MM.1S (cell line): ENCODE measurements around the gene ATAD3A.
"Not testable (repeated sequence)": the region's sequence is repeated elsewhere in the genome, so short reads cannot be mapped to it uniquely, and the experiment has no call there.

Source experiments
- DNase-seq: peaks from one replicate; pipeline ENCODE4 v3.0.0-alpha.2; 2015
- H2AFZ ChIP-seq: fragments of 300-600 bp; sonication (generic); 2 replicates; pipeline ENCODE4 v1.6.0; 2016; ENCODE audit warnings: antibody characterized with exemption, low read length
- H3F3A ChIP-seq: fragments of 300-600 bp; sonication (generic); 2 replicates; pipeline ENCODE4 v1.6.1; 2016; ENCODE audit warnings: mild to moderate bottlenecking, antibody characterized with exemption, low read length, moderate library complexity, mixed read lengths; ENCODE audit not compliant: insufficient read depth
- H3K27ac ChIP-seq: fragments of 300-600 bp; sonication (generic); 2 replicates; pipeline ENCODE4 v1.5.1; 2016; ENCODE audit warnings: mild to moderate bottlenecking, low read length
- H3K27me3 ChIP-seq: fragments of 300-600 bp; sonication (generic); replicated peaks from 2 replicates; pipeline ENCODE4 v1.6.0; 2016; ENCODE audit warnings: low read length; ENCODE audit not compliant: insufficient read depth
- H3K36me3 ChIP-seq: fragments of 300-600 bp; sonication (generic); replicated peaks from 2 replicates; pipeline ENCODE4 v1.6.1; 2016; ENCODE audit warnings: mild to moderate bottlenecking, low read length, mixed read lengths; ENCODE audit not compliant: insufficient read depth
- H3K4me1 ChIP-seq: fragments of 300-600 bp; sonication (generic); 2 replicates; pipeline ENCODE4 v1.6.1; 2016; ENCODE audit warnings: low read length, mixed read lengths
- H3K4me2 ChIP-seq: fragments of 300-600 bp; sonication (generic); 2 replicates; pipeline ENCODE4 v1.6.0; 2016; ENCODE audit warnings: low read depth, low read length
- H3K4me3 ChIP-seq: fragments of 300-600 bp; sonication (generic); 2 replicates; pipeline ENCODE4 v1.5.1; 2016; ENCODE audit warnings: low read length, mixed read lengths
- H3K79me2 ChIP-seq: fragments of 300-600 bp; sonication (generic); 2 replicates; pipeline ENCODE4 v1.6.1; 2016; ENCODE audit warnings: mixed run types, low read length, mixed read lengths
- H3K9ac ChIP-seq: fragments of 300-600 bp; sonication (generic); 2 replicates; pipeline ENCODE4 v1.6.1; 2016; ENCODE audit warnings: low read length, mixed read lengths
- H3K9me2 ChIP-seq: fragments of 300-600 bp; sonication (generic); replicated peaks from 2 replicates; pipeline ENCODE4 v1.6.1; 2016; ENCODE audit warnings: mild to moderate bottlenecking, low read length, mixed read lengths; ENCODE audit not compliant: insufficient read depth
- H3K9me3 ChIP-seq: fragments of 300-600 bp; sonication (generic); replicated peaks from 2 replicates; pipeline ENCODE4 v1.6.1; 2016; ENCODE audit warnings: mild to moderate bottlenecking, low read length, mixed read lengths; ENCODE audit not compliant: insufficient read depth
- H4K20me1 ChIP-seq: fragments of 300-600 bp; sonication (generic); 2 replicates; pipeline ENCODE4 v1.6.1; 2016; ENCODE audit warnings: mild to moderate bottlenecking, low read length, moderate library complexity, mixed read lengths; ENCODE audit not compliant: insufficient read depth
- EZH2 ChIP-seq: fragments of 300-600 bp; sonication (generic); optimal IDR thresholded peaks from 2 replicates; pipeline ENCODE3; 2017; ENCODE audit warnings: low read depth, mild to moderate bottlenecking, antibody characterized with exemption, low read length, mixed read lengths
- EZH2phosphoT487 ChIP-seq: fragments of 300-600 bp; sonication (generic); IDR thresholded peaks from 2 replicates; pipeline ENCODE4 v1.6.1; 2018; ENCODE audit warnings: antibody characterized with exemption, low read length
- TF ChIP-seq, protein P1 (sequence below): fragments of 300-600 bp; sonication (generic); IDR thresholded peaks from 2 replicates; pipeline ENCODE4 v1.5.1; 2016; ENCODE audit warnings: antibody characterized with exemption, low read length, mixed read lengths

Gene ATAD3A

GRCh38 chr1:1523651-1524050 lies 11.7 kb downstream of the ATAD3A start:
- H4K20me1 ChIP-seq, H3F3A ChIP-seq, DNase-seq, H3K36me3 ChIP-seq, H3K4me3 ChIP-seq, H3K4me1 ChIP-seq, H3K4me2 ChIP-seq, H3K9ac ChIP-seq, H3K9me2 ChIP-seq, H2AFZ ChIP-seq, H3K79me2 ChIP-seq, H3K27me3 ChIP-seq, H3K27ac ChIP-seq, H3K9me3 ChIP-seq: not testable (repeated sequence)

DNA sequence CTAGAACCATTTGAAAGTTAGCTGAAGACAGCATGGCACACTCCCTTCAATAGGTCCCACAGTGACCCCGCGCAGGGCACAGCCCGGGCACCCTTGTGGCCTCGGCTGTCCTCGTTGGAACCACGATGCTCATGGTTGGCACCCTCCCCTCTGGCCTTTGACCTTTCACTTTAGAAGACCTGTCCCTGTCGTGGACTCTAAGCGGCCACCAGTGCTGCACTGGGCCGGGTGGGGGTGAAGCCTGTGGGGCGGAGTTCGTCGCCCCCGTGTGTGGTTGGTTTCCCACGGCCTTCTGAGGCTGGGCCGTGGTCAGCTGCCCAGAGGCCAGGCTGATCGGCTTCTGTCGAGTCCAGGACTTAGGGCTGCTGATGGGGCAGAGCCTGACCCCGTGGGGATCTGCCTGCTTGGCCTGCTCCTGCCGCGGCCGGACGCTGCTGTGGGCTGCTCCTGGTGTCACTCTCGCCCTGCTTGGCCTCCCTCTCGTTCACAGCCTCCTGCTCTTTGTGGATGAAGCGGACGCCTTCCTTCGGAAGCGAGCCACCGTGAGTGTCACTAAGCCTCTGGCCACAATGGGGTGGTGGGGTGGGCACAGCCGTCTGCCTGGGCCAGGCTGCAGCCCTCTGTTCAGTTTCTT lies 12.9 kb downstream of the ATAD3A start:
- not testable (repeated sequence) for H3F3A ChIP-seq, DNase-seq, H2AFZ ChIP-seq, H3K4me3 ChIP-seq, H3K79me2 ChIP-seq, H3K9ac ChIP-seq, H3K27me3 ChIP-seq, H3K4me1 ChIP-seq, H3K9me3 ChIP-seq, H4K20me1 ChIP-seq, H3K27ac ChIP-seq, H3K4me2 ChIP-seq, H3K36me3 ChIP-seq, H3K9me2 ChIP-seq

DNA sequence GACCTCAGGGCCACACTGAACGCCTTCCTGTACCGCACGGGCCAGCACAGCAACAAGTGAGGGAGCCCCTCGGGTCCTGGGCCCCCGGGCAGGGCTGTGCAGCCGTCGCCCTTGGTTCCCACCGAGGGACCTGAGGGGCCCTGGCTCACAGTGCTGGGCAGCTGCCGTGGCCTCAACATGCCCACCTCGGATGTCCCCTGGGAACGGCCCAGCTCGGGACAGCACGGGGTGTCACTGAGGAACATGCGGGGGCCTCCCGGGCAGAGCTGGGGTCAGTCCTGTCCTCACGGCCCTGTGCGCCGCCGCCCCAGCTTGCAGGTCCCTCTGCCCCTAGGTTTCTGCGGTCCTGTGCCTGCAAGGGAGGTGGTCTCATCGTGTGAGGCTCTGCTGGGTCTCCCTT lies 14.5 kb downstream of the ATAD3A start:
- H3K36me3 ChIP-seq, H3K9me3 ChIP-seq, H3K9me2 ChIP-seq, H3K27me3 ChIP-seq, H4K20me1 ChIP-seq, H3K27ac ChIP-seq, H3F3A ChIP-seq, DNase-seq, H3K4me1 ChIP-seq, H3K79me2 ChIP-seq, H3K9ac ChIP-seq, H3K4me3 ChIP-seq, H3K4me2 ChIP-seq, H2AFZ ChIP-seq: not testable (repeated sequence)

- no peak for TF ChIP-seq EZH2phosphoT487
- no peak for TF ChIP-seq EZH2
- TF ChIP-seq, protein P1, sequence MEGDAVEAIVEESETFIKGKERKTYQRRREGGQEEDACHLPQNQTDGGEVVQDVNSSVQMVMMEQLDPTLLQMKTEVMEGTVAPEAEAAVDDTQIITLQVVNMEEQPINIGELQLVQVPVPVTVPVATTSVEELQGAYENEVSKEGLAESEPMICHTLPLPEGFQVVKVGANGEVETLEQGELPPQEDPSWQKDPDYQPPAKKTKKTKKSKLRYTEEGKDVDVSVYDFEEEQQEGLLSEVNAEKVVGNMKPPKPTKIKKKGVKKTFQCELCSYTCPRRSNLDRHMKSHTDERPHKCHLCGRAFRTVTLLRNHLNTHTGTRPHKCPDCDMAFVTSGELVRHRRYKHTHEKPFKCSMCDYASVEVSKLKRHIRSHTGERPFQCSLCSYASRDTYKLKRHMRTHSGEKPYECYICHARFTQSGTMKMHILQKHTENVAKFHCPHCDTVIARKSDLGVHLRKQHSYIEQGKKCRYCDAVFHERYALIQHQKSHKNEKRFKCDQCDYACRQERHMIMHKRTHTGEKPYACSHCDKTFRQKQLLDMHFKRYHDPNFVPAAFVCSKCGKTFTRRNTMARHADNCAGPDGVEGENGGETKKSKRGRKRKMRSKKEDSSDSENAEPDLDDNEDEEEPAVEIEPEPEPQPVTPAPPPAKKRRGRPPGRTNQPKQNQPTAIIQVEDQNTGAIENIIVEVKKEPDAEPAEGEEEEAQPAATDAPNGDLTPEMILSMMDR, result no peak
- no peak overlapping the region for H2AFZ ChIP-seq
- no peaks in the 10 kb centered on the region for H3K4me1 ChIP-seq
Measured at GRCh38 chr1:1527092-1527816, 15.3 kb downstream of the ATAD3A start.

More at GRCh38 chr1:1527092-1527816, 15.3 kb downstream of the ATAD3A start:
- H3F3A ChIP-seq, result no peaks in the 10 kb centered on the region
- H3K79me2 ChIP-seq, result no peaks in the 10 kb centered on the region
- no peaks in the 10 kb centered on the region for H3K9me2 ChIP-seq
- no peaks in the 10 kb centered on the region for H3K27me3 ChIP-seq
- no peak for DNase-seq
- H3K4me3 ChIP-seq, result no peak overlapping the region
- H3K27ac ChIP-seq, result no peak overlapping the region
- no peaks in the 10 kb centered on the region for H4K20me1 ChIP-seq
- no peak overlapping the region for H3K4me2 ChIP-seq
- no peaks in the 10 kb centered on the region for H3K9me3 ChIP-seq
- no peak overlapping the region for H3K9ac ChIP-seq
- no peaks in the 10 kb centered on the region for H3K36me3 ChIP-seq
